DMS114 treated with DMSO at 0.1 percent for 48 hours (cell line): ENCODE data around the gene TMEM97.
"Not testable (repeated sequence)": the region's sequence is repeated elsewhere in the genome, so short reads cannot be mapped to it uniquely, and the experiment has no call there.

Experiments used
- DNase-seq: peaks from one replicate; lab custom pipeline; 2025; ENCODE audit not compliant: unreplicated experiment; lab: John Stamatoyannopoulos, UW

Gene TMEM97

DNA sequence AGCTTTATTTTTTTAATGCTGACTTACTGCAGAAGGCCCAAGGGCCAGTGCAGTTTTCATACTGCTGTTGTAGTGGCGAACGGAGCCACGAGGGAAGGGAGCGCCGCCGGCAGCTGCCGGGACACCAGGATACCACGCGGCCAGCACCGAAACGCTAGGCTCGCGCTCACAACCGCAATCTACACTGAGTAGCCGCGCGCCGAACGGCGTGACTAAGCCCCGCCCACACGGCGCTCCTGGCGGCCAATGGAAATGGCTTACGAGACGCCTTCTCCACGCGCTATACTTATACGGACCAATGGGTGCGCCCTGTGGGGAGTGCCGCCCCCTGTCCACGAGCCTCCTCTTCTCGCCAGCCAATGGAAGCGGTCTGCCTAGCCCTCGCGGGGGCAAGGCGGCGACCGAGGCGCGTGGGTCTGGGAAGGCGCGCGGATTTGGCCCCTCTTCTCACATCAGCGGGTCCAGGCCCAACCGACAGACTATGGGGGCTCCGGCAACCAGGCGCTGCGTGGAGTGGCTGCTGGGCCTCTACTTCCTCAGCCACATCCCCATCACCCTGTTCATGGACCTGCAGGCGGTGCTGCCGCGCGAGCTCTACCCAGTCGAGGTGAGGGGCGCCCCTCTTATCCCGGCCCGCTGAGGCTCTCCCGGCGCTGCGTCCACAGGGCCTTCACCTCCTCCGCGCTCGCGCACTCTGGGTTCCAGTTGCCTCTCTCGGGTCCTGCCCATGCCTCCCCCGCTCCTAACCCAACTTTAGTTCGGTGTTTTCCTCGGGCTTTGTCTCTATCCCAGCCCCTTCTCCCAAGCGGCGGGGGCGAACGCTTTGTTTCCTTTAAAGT lies at the start of gene TMEM97:
Gene TMEM97 (plus strand): TSS at position 442 of the 839 bp plus-strand sequence. CDS start 40 bp downstream, at position 482.
- DNase-seq, result peak; percentile 93

DNA sequence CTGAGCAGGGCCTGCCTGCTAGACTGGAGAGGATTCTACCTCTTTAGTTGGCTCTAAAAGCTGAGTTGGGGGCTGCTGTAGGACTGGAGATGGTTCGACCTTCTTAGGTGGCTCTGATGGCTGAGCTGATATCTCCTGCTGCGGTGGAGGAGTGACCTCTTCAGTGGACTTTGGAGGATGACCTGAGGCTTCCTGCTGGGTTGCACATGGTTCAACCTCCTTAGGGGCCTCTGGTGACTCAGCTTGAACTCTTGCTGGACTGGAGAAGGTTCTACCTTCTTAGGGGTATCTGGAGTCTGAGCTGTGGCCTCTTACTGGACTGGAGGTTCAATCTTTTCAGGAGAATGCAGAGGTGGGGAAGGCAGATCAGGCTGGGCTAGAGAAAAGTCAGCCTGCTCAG lies 48.9 kb upstream of the TMEM97 start:
- no peak for DNase-seq

DNA sequence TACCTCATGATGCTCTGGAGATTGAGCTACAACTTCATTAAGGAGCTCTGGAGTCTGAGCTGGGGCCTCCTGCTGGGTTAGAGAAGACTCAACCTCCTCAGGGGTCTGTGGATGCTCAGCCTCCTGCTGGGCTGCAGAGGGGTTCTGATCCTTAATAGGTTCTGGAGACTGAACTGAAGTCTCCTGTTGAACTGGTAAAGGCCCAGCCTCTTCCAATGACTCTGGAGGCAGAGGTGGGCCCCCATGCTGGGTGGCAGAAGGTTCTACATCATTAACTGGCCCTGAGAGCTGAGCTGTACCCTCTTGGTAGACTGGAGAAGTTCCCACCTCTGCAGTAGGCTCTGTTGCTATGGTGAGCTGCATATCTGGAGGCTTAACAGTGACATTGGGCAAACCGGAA lies 48.1 kb upstream of the TMEM97 start:
- DNase-seq, result no peak

DNA sequence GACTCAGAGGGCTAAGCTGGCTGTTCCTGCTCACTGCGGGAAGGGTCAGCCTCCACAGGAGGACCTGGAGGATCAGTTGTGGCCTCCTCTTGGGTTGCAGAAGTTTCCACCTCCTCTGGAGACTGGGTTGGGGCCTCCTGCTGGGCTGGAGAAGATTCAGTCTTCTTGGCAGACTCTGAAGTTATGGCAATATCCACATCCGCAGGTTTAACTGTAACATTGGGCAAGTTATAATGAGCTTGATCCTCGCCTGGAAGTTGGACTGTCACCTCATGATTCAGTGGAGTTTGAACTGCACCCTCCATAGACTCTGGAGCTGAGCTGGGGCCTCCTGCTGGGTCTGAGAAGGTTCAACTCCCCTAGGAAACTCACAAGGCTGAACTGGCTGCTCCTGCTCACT lies 47.6 kb upstream of the TMEM97 start:
- DNase-seq, result no peak

DNA sequence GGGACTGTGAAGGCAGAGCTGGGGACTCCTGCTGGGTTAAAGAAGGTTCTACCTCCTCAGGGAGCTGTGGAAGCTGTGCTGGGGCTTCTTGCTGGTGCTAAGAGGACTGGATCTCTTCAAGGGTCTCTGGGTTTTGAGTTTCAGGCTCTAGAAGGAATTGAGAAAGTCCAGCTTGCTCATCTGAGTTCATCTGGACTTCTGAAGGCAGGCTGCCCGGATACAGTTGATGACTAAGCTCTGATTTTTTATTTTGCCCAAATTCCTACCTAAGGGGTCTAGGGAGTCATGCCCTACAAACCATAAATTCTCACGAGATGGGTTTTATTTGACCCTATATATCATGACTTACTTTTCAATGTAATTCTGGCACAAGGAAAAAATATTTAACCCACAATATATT lies 46.8 kb upstream of the TMEM97 start:
- no peak for DNase-seq

DNA sequence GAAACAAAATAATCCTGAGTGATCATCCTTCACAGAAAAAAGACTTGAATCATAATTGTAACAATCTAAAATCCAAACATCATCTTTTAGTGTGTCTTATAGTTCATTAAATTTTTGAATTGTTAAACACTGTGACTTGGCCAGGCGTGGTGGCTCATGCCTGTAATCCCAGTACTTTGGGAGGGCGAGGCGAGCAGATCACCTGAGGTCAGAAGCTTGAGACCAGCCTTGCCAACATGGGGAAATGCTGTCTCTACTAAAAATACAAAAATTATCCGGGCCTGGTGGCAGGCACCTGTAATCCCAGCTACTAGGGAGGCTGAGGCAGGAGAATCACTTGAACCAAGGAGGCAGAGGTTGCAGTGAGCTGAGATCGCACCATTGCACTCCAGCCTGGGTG lies 45.7 kb upstream of the TMEM97 start:
- not testable (repeated sequence) for DNase-seq

DNA sequence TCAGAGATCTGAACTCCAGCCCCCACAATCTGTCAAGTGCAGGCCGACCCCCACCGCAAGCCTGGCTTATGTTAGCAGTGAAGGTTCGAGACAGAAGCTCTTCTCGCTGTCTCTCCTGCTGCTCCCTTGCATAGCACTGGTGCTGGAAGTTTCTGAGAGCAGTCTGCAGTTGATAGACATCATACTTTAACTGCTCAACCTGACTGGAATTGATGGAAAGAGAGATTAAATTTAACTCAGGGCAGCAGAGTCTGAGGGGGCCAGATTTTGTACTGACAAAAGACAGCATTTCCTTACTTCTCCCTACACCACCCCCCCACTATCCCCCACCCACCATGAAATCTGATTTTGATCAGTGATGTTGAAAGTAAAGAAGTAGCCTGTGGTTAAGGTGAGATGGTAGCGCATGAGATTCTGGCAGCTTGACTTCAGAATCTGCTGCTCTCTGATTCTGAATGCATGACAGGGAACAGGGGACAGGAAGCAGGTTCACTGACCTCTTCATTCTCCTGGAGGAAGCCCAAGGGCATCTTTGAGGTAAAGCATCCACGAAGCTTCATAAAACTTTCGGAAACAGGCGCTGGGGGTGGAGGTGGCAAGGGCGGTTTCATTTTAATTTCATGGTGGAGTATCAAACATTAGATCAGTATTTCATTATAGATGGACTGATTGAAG lies 44.3 kb upstream of the TMEM97 start:
- DNase-seq, result no peak

DNA sequence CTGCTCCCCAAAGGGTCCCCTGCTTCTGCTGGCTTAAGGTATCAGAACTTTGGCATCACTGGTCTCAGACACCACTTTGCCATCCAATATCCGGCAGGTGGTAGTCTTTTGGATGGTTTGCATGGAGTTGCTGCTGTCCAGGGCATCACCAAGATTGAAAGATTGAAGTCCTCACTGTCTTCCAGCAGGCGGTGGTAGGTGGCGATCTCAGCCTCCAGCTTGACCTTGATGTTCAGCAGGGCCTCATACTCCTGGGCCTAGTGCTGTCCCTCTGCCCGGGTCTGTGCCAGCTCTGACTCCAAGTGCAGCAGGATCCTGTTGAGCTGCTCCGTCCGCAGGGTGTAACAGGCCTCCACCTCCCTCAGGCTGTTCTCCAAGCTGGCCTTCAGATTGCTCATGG lies 43.0 kb upstream of the TMEM97 start:
- no peak for DNase-seq

DNA sequence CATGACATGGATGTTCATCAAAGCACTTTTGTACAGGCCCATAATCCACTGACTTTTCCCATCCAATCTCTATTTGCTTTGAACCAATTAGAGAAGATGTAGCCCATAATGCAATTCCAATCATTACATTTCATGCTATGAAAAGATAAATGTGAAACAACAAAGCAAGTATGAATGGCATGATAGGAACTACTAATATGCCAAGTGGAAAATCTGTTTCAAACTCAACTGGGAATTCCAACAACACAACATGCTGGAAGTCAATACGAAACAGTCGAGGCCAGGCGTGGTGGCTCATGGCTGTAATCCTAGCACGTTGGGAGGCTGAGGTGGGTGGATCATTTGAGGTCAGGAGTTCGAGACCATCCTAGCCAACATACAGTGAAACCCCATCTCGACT lies 39.6 kb upstream of the TMEM97 start:
- DNase-seq, result no peak

DNA sequence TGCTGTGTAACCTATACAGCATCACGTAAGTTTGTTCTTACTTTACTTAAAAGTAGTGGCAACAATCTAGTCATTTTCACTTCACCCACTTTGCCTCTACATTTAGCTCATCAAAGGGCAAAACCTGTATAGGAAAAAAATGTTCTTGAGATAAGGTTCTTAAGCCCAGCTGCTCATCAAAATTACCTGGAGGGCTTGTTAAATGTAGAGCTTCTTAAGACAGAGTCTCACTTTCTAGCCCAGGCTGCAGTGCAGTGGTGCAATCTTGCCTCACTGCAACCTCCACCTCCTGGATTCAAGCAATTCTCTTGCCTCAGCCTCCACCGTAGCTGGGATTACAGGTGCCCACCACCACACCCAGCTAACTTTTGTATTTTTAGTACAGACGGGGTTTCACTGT lies 38.2 kb upstream of the TMEM97 start:
- no peak for DNase-seq

DNA sequence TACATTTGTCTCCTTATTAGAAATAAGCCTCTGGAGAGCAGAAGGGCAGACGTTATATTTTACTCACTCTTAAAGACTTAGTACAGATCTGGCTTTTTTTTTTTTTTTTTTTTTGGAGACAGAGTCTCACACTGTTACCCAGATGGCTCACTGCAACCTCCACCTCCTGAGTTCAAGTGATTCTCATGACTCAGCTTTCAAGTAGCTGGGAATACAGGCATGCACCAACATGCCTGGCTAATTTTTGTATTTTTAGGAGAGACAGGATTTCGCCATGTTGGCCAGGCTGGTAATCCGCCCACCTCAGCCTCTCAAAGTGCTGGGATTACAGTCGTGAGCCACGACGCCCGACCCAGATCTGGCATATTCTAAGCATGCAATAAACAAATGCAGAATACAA lies 36.4 kb upstream of the TMEM97 start:
- DNase-seq, result no peak

DNA sequence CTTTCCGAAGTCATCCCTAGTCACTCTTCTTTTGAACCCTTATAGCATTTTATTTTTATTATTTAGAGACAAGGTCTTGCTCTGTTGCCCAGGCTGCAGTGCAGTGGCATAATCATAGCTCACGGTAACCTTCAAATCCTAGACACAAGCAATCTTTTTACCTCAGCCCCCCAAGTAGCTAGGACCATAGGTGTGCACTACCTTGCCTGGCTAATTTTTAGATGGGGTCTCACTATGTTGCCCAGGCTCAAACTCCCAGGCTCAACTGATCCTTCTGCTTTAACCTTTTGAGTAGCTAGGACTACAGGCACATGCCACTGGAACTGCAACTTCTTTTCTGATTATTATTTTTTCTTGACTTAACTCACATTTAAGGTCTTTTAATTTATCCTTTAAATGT lies 33.0 kb upstream of the TMEM97 start:
- no peak for DNase-seq

DNA sequence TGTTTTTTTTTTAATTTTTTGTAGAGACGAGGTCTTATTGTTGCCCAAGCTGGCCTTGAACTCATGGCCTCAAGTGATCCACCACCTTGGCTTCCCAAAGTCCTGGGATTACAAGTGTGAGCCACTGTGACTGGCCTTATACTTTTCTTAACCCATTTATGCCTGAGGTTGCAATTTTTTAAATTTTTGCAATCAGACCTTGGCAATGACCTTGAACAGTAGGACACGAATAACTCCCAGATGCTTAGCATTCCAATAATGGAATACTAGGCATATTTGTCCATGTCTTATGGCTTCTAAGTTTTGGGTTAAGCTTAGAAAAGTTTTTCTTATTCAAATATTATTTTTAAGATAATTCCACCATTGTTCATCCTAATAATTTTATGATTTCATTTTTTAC lies 28.3 kb upstream of the TMEM97 start:
- no peak for DNase-seq

DNA sequence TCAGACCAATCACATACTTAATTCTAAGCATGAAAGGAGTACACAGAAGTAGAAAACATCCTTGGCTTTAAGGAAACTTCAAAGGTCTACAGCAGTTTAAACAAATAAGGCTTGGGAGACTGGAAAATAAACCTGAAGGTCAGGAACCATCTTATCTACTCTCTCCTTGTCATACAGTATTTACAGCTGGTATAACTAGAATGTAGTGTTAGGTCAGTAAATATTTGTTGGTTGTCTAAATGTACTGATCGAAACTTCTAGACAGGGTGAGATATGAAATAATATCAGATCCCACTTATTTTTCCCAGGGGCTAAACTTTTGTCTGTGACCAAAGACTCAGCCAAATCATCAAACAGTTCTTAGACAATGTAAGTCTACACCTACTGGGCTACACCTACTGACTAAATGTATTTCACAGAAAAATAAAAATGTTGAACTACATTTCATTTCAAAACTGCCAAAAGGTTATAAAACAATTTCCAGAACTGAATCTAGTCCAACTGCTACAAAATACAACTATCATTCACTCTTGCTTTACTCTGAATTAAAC lies 27.1 kb upstream of the TMEM97 start:
- no peak for DNase-seq

DNA sequence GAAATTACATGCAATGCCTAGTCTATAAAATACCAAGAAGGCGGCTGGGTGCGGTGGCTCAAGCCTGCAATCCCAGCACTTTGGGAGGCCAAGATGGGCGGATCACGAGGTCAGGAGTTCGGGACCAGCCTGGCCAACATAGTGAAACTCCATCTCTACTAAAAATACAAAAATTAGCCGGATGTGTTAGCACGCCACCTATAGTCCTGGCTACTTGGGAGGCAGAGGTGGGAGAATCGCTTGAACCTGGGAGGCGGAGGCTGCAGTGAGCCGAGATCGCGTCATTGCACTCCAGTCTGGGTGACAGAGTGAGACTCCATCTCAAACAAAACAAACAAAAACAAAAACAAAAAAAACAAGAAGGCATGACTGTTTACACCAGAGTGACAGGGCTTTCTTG lies 26.1 kb upstream of the TMEM97 start:
- not testable (repeated sequence) for DNase-seq

DNA sequence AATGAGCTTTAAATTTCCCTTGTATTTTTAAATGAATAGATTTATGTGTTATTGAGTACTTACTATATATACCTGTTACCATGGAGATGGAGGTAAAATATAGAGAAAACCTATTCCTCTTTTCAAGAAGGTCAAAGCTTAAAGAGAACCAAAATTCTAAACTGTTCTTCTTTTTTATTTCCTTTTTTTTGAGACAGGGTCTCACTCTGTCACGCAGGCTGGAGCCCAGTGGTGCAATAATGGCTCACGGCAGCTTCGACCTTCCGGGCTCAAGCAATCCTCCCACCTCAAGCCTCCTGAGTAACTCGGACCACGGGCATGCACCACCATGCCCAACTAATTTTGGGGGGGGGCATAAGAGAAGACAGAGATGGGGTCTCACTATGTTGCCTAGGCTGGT lies 25.0 kb upstream of the TMEM97 start:
- DNase-seq, result no peak

DNA sequence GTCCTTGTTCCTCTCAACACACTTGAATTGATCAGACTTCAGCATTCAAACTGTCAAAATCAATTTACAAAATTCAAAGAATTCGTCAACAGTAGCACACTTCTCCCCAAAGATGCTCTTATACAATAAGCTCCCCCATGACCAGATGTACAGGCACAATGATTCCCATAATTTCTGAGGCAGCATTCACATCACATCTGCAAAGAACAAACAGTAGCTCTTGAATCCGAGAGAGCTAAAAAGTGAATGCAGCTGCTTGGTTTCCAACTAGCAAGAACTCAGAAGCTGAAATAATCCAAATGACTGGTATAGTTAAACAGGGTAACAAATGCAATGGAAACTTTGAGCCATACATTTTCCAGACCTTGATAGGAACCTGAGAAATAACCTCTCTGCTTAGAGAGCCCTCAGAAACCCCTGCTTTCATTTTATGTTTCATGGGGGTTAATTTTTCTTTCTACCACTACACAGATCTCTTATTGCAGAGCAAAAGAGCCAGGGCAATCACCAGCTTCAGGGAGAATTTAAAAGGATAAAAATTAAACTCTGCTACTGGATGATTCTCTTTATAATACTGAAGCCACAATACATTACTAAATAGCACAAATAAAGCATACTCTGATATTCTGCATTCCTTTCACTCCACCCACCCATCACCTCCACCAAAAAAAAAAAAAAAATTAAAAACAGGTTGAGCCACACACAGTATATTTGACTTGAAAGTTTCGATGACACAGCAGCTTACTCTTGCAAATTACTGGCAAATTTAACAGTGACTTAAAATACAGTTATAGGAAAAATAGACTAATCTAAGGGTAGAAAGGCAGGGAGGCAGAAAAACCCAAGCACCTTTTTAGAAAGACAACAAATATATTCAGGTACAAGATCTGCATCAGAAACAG lies 23.1 kb upstream of the TMEM97 start:
- DNase-seq, result no peak

DNA sequence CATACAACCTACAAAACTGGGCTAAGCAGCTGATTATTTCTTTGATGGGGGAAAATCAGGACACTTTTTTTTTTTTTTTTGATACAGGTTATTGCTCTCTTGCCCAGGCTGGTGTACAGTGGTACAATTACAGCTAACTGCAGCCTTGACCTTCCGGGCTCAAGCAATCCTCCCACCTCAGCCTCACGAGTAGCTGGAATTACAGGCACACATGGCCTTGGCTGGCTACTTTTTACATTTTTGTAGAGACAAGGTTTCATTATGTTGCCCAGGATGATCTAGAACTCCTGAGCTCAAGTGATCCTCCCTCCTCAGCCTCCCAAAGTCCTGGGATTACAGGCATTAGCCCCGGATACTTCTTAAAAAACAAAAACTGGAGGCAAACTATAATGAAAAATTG lies 20.6 kb upstream of the TMEM97 start:
- no peak for DNase-seq

DNA sequence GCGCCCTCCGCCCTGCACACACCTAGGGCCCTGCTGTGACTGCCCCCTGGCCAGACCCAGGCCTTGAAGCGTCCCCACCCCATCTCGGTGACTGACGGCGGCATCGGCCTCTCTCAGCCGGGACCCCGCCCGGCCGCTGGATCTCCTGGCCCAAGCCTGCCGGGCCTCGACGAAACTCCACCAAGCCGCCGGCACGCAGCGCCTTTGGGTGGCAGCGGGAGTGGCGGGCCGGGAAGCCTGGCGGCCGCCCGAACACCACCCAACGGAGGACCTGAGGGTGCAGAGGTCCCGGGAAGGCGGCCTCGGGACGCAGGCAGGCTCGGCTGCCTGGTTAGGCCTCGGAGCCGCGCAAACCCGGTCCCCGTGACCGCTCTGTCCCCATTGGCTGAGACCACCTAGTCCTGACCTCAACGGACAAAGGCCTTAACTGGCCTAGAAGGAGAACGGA lies 12.0 kb upstream of the TMEM97 start:
- DNase-seq, result no peak

DNA sequence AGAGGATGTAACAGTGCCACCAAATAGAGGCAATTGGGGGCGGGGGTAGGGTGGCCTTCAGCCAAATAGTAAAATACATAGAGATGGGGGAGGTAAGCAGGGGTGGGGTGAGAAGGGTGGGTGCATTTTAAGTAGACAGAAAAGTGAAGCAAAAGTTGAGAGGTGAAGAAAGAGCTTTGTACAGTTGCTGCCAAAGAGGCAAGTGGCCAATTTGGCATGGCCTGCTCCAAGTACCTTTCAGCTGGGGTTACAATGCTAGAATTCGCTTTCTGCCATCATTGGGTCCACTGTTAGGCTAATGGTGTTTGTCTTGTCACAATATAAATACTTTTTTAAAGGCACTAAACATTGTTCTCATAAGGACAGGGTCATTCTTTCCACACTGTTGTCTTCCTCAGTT lies 5.2 kb upstream of the TMEM97 start:
- DNase-seq, result no peak
